SK-MEL-5 (cell line): ENCODE results near the gene TRPM4. TPM values are rescaled to one million over a fixed set of nuclear protein-coding genes. Genes with fewer than 3 reads are reported as not detected.
"Not testable (repeated sequence)": the region's sequence is repeated elsewhere in the genome, so short reads cannot be mapped to it uniquely, and the experiment has no call there.

ENCODE experiments used
- DNase-seq: peaks from one replicate; pipeline ENCODE4 v3.0.0-alpha.2; 2016; ENCODE audit warnings: low read depth, low spot score
- in situ Hi-C: cut with HindIII; loops from 2 replicates; pipeline ENCODE4 v1.10.0; 2016; ENCODE audit warnings: low sequenced_read_pairs, high pct_unique_total_duplicates, low pct_unique_long_range_greater_than_20kb
- total RNA-seq: library from RNA; depleted of rRNA; stranded (reverse); fragments of >200 nt; shearing (Covaris generic); gene quantifications from 2 replicates; pipeline ENCODE4 v1.2.3, GENCODE V29; 2014

Gene TRPM4
- total RNA-seq, 1 experiment from 2014 or later = 3.4 TPM

- DNase-seq, in situ Hi-C loops: not testable (repeated sequence)
Observed at GRCh38 chr19:49209502-49209901, 51.9 kb downstream of the TRPM4 start.

- in situ Hi-C loops = no loop called here
- DNase-seq = no peak
Observed at GRCh38 chr19:49210108-49210900, 52.7 kb downstream of the TRPM4 start.

- no peak for DNase-seq
- in situ Hi-C loops = no loop called here
Observed at GRCh38 chr19:49210901-49211451, 53.4 kb downstream of the TRPM4 start.

- in situ Hi-C loops = no loop called here
- DNase-seq = no peak
Observed at GRCh38 chr19:49212016-49212701, 54.6 kb downstream of the TRPM4 start.

- in situ Hi-C loops = no loop called here
- peak; percentile 46 for DNase-seq
Observed at GRCh38 chr19:49213791-49214190, 56.2 kb downstream of the TRPM4 start.

GRCh38 chr19:49214701-49215100 lies 57.1 kb downstream of the TRPM4 start:
- DNase-seq = no peak
- in situ Hi-C loops = no loop called here

GRCh38 chr19:49216071-49216470 lies 58.5 kb downstream of the TRPM4 start:
- in situ Hi-C loops = no loop called here
- DNase-seq = peak; percentile 44

GRCh38 chr19:49217382-49217781 lies 59.8 kb downstream of the TRPM4 start:
- no peak for DNase-seq
- in situ Hi-C loops = no loop called here

- DNase-seq = peak; percentile 13
- in situ Hi-C loops = no loop called here
Observed at GRCh38 chr19:49222011-49222410, 64.4 kb downstream of the TRPM4 start.

- no peak for DNase-seq
- in situ Hi-C loops = no loop called here
Observed at GRCh38 chr19:49222528-49222927, 64.9 kb downstream of the TRPM4 start.

GRCh38 chr19:49223472-49223871 lies 65.9 kb downstream of the TRPM4 start:
- DNase-seq = no peak
- in situ Hi-C loops = no loop called here

- DNase-seq, in situ Hi-C loops: not testable (repeated sequence)
Observed at GRCh38 chr19:49224441-49224840, 66.8 kb downstream of the TRPM4 start.

- in situ Hi-C loops = no loop called here
- peak; percentile 74 for DNase-seq
Observed at GRCh38 chr19:49224879-49225278, 67.3 kb downstream of the TRPM4 start.

GRCh38 chr19:49229416-49229815 lies 71.8 kb downstream of the TRPM4 start:
- no peak for DNase-seq
- in situ Hi-C loops = no loop called here

GRCh38 chr19:49231389-49231788 lies 73.8 kb downstream of the TRPM4 start:
- no peak for DNase-seq
- in situ Hi-C loops = no loop called here

GRCh38 chr19:49231804-49232203 lies 74.2 kb downstream of the TRPM4 start:
- in situ Hi-C loops = no loop called here
- no peak for DNase-seq

GRCh38 chr19:49233163-49233562 lies 75.6 kb downstream of the TRPM4 start:
- in situ Hi-C loops = no loop called here

GRCh38 chr19:49241769-49242168 lies 84.2 kb downstream of the TRPM4 start:
- no peak for DNase-seq
- in situ Hi-C loops = no loop called here

More at GRCh38 chr19:49233163-49233562, 75.6 kb downstream of the TRPM4 start:
- no peak for DNase-seq

- DNase-seq = no peak
- in situ Hi-C loops = no loop called here
Observed at GRCh38 chr19:49243129-49243528, 85.5 kb downstream of the TRPM4 start.
